NCI-H226 (cell line): ENCODE data around the gene NR2F1-AS1.
"Not testable (repeated sequence)": the region's sequence is repeated elsewhere in the genome, so short reads cannot be mapped to it uniquely, and the experiment has no call there.

Experiments used
- DNase-seq: peaks from one replicate; pipeline ENCODE4 v3.0.0-alpha.2; 2015

NR2F1-AS1 gene

GRCh38 chr5:93423300-93423699, 157.7 kb downstream of the NR2F1-AS1 start:
- DNase-seq: no peak

DNA sequence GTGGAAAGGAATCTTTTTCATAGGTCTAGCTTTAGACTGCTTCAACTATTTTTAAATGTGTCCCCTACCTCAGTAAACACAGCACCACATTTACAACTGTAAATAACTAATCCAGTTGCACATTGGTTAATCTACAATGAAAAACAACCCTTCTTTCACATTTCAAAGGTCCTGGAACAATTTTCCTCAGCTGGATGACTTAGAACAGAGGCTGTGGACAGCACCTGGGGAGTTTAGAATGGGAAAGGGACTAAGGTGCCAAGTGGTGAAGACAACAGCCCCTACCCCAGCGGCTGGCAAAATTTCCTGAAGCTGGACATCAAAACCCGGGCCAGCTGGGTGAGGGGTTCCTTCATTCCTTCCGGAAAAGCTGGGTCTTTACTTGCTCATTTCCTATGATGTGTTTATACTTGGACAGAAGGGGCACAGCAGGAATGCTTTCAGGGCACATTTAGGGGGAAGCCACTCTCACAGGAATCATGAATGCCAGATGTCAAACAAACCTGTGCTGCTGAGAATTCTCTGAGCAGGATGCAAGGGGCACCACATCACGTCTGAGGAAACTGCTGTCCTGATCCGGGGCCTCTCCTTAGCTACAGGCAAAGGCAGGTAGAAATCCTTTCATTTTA, 158.3 kb downstream of the NR2F1-AS1 start:
- no peak for DNase-seq

- no peak for DNase-seq
Observed at GRCh38 chr5:93421987-93422401, 159.0 kb downstream of the NR2F1-AS1 start.

DNA sequence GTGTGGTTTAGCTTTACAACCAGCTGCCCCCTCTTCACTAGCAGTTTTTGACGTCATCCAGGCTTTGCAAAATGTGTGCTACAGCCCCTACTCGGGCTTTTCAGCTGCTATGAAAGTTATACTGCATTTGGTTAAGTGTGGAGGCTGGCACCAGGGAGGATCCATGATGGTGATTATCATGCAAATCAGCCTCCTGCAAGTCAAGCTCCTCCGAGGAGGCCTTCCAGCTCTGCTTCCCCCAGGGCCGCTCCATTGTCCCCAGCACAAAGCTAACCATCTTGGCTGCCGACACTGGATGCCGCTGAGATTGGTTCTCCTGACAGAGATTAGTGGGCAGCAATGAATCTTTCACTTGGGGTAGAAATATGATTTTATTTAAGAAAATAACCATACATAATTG, 159.6 kb downstream of the NR2F1-AS1 start:
- no peak for DNase-seq

DNA sequence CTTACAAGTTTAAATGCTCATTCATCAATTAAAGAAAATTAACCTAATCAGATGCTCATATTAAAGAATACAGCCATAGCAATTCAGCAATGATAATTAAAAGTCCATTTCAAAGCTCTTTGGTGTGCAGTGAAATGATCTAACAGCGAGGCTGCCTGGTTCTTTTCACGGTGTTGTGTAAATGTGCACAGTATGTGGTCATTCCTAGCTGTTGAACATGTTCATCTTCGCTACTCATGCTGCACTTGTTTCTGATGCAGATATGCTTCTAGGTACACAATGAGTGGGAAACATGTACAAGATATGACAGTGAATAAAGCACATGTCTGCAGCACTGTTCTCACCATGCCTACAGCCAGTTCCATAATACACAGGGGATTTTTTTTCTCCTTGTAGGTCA, 163.5 kb downstream of the NR2F1-AS1 start:
- DNase-seq: no peak

- DNase-seq: no peak
Observed at GRCh38 chr5:93415819-93416218, 165.2 kb downstream of the NR2F1-AS1 start.

DNA sequence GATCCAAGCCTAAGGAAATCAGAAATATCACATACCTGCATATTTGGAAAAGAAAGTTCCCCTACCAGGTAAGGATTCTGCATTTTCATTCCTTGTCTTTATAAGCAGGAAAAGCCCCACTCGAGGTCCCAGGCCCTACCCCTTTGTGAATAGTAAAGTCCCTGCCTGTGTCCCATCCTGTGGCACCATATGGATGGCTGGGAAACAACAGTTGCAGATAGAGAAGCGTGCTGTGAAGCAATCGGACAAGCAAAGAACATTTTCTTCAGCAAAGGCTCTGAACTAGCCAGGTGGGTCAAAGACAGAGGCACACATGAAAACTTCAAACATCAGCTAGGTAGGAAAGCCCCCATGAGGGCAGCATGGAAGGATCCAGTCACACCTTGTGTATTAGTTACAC, 169.3 kb downstream of the NR2F1-AS1 start:
- no peak for DNase-seq

GRCh38 chr5:93409691-93410090, 171.3 kb downstream of the NR2F1-AS1 start:
- no peak for DNase-seq

GRCh38 chr5:93407454-93407853, 173.6 kb downstream of the NR2F1-AS1 start:
- no peak for DNase-seq

DNA sequence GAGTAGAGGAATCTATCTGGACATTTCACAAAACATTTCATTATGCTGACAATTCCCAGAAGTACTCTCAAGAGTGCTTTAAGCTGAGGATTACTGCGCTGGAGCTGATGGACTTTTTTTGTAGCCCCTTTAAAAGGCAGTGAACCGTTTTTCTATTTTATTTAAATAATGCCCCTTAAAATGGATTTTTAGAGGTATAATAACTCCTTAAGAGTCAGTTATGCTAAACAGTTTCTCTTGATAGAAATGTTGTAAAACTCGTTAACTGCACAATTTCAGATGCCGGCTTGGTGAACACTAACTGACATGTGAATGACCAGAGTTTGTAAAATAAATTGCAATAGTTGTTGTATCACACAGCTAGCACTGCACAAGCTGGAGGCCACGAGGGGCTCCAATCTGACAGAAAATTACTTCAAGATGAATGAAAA, 174.0 kb downstream of the NR2F1-AS1 start:
- DNase-seq: no peak

DNA sequence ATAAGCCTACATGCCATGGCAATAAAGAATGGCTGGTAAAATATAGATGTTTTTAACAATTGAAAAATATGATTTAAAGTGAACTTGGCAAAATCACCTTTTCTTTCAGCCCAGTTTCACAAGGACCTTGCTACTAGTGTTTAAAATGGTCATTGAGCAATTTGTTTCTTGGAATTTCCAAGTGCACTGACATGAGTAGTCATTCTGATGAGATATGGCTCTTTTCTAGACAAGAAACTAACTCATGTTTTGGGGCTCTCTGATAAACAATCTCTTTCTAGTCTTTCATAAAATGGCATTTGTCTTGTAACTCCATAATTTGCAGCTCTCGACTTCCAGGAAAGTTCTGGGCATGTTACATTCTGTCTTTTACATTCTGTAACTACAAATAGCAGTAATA, 176.8 kb downstream of the NR2F1-AS1 start:
- DNase-seq: peak; percentile 7

- DNase-seq: no peak
Observed at GRCh38 chr5:93403141-93403928, 177.7 kb downstream of the NR2F1-AS1 start.

- no peak for DNase-seq
Observed at GRCh38 chr5:93402451-93402850, 178.6 kb downstream of the NR2F1-AS1 start.

GRCh38 chr5:93401634-93402213, 179.3 kb downstream of the NR2F1-AS1 start:
- DNase-seq: no peak

DNA sequence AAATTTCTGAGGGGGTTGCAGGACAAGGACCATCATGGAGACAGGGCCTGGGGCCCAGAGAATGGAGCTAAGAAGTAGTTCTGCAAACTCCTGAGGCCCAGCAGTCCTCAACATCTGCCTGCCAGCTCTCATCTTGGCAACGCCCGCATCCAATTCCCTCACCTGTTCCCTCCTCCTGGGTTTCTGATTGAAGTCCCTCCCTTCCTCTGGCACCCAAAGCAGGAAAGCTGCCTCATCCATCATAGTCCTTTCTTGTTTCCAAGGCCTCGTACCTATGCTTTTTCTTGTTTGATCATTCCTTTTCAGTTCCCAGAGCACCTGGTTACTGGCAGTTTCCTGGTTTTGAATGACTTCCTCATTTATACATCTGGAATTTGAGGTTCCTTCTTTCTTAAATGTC, 181.3 kb downstream of the NR2F1-AS1 start:
- no peak for DNase-seq

- no peak for DNase-seq
Observed at GRCh38 chr5:93395971-93396379, 185.0 kb downstream of the NR2F1-AS1 start.

DNA sequence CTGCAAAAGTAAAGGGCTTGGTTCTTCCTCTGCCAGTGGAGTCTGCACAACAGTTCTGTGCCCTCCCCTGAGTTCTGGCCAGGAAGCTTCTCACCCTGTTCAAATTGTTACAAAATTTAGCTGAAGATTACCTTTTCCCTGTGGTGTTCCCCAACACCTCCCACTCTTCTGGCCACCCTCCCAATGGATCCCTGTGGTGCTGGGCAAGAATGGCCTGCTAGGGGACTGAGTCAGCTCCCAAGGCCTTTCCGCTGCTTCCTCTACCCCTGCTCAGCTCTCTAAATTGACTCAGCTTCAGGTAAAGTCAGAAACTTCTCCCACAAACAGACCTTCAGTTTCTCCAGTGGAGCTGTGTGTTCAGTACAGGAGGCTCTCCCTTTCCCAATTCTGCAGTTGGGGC, 186.0 kb downstream of the NR2F1-AS1 start:
- peak; percentile 58 for DNase-seq

DNA sequence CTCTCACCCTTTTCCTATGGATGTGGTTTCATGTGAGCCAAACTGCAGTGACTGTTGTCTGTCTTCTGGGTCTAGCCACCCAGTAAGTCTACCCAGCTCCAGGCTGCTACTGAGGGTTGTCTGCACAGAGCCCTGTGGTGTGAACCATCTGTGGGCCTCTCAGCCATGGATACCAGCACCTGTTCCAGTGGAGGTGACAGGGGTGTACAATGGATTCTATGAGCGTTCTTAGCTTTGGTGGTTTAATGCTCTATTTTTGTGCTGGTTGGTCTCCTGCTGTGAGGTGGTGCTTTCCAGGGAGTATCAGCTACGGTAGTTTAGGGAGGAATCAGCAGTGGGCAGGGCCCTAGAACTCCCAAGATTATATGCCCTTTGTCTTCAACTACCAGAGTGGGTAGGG, 186.7 kb downstream of the NR2F1-AS1 start:
- DNase-seq: no peak

- not testable (repeated sequence) for DNase-seq
Observed at GRCh38 chr5:93391169-93391568, 189.8 kb downstream of the NR2F1-AS1 start.

GRCh38 chr5:93385655-93386054, 195.4 kb downstream of the NR2F1-AS1 start:
- no peak for DNase-seq

DNA sequence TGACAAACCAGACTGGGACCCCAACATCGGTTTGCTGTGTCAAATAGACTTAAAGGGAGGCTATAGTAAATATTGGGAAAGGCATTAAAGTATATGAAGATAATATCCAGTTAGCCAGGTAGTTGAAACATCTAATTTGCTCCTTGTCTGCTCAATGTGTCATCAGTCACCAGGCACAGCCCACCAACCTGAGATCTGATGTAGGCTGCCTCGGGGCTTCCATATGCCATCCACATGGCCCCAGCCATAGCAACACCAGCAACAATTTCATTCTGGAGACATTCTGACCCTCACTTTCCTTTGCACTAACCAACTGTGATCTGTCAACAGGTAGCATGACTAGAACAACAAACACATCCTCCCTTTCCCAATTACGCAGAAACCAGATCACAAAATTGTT, 196.0 kb downstream of the NR2F1-AS1 start:
- DNase-seq: no peak

DNA sequence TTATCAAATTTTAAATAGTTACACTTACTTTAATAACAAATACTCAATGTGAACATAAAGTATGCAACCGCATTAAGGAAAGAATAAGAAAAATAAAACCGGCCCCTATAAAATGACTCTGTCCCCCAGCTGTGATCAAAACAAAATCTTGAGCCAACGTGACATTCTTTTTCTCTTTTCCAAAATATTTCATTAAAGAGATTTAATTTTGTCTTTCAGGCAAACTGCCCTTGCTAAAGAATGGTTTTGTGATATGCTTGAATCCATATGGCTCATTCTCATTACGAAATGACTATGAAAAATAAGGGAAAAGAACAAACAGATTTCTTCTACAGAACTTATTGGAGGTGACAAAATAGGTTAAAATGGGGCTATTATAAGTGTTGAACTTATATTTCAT, 197.0 kb downstream of the NR2F1-AS1 start:
- no peak for DNase-seq

- DNase-seq: no peak
Observed at GRCh38 chr5:93382188-93382825, 198.7 kb downstream of the NR2F1-AS1 start.

GRCh38 chr5:93381057-93381456, 200.0 kb downstream of the NR2F1-AS1 start:
- DNase-seq: no peak
